HEK293 (cell line): ENCODE data around the gene MT1F.

ENCODE experiments used
- CTCF ChIA-PET: fragments of 350-600 bp; formaldehyde crosslinking; extraction: SDS; loops from one replicate; lab custom pipeline; 2021; ENCODE audit warnings: antibody characterized with exemption; lab: Yijun Ruan, JAX
- POLR2A ChIA-PET: fragments of 300-600 bp; formaldehyde crosslinking; extraction: SDS; loops from one replicate; lab custom pipeline; 2020; ENCODE audit warnings: antibody characterized with exemption, inconsistent platforms; lab: Yijun Ruan, JAX
- H3K27ac ChIP-seq: fragments of 200-500 bp; sonication (Bioruptor generic); 2 replicates; pipeline ENCODE4 v1.5.1; 2014; ENCODE audit warnings: low read depth, low read length, control low read depth, inconsistent platforms; ENCODE audit errors: extremely low read depth
- H3K36me3 ChIP-seq, 2 experiments: fragments of 200-500 bp in 1 of 2; sonication (Bioruptor generic) in 1 of 2; 1 replicate in 1 of 2; 2 replicates in 1 of 2; pipeline ENCODE4 v1.5.1; 2014 to 2017; ENCODE audit warnings: inconsistent platforms in 2 of 2, low read length in 2 of 2; ENCODE audit not compliant: control insufficient read depth in 2 of 2, insufficient read depth in 1 of 2
- H3K4me1 ChIP-seq: fragments of 200-500 bp; sonication (Bioruptor generic); 2 replicates; pipeline ENCODE4 v1.5.1; 2014; ENCODE audit warnings: mild to moderate bottlenecking, low read length, inconsistent platforms; ENCODE audit not compliant: control insufficient read depth, insufficient read depth
- H3K4me3 ChIP-seq: 2 replicates; pipeline ENCODE4 v1.5.1; 2011; ENCODE audit warnings: low read depth, mild to moderate bottlenecking, control low read depth, low read length, moderate library complexity
- H3K9me3 ChIP-seq: fragments of 200-500 bp; sonication (Bioruptor generic); 2 replicates; pipeline ENCODE4 v1.5.1; 2014; ENCODE audit warnings: low read depth, low read length, inconsistent platforms; ENCODE audit not compliant: control insufficient read depth, insufficient read depth
- KLF16 ChIP-seq: fragments of 450-650 bp; formaldehyde crosslinking; IDR thresholded peaks from 2 replicates; pipeline ENCODE4 v1.5.1; 2017; ENCODE audit warnings: missing biosample characterization, missing genetic modification characterization
- KLF7 ChIP-seq: fragments of 450-650 bp; formaldehyde crosslinking; IDR thresholded peaks from 2 replicates; pipeline ENCODE4 v1.5.1; 2016; ENCODE audit warnings: missing biosample characterization, missing genetic modification characterization, borderline replicate concordance
- SP7 ChIP-seq: fragments of 450-650 bp; formaldehyde crosslinking; IDR thresholded peaks from 2 replicates; pipeline ENCODE4 v1.5.1; 2016; ENCODE audit warnings: missing biosample characterization, missing genetic modification characterization
- ZFP69B ChIP-seq: fragments of 450-650 bp; formaldehyde crosslinking; IDR thresholded peaks from 2 replicates; pipeline ENCODE4 v1.5.1; 2016; ENCODE audit warnings: missing biosample characterization, missing genetic modification characterization
- ZNF112 ChIP-seq: fragments of 450-650 bp; formaldehyde crosslinking; IDR thresholded peaks from 2 replicates; pipeline ENCODE4 v1.5.0; 2017; ENCODE audit warnings: missing biosample characterization, missing genetic modification characterization
- ZNF132 ChIP-seq: fragments of 450-650 bp; formaldehyde crosslinking; IDR thresholded peaks from 2 replicates; pipeline ENCODE4 v1.5.1; 2017; ENCODE audit warnings: missing biosample characterization, missing genetic modification characterization, borderline replicate concordance
- ZNF146 ChIP-seq: fragments of 450-650 bp; formaldehyde crosslinking; IDR thresholded peaks from 2 replicates; pipeline ENCODE4 v1.5.1; 2016; ENCODE audit warnings: missing biosample characterization, missing genetic modification characterization
- ZNF223 ChIP-seq: fragments of 450-650 bp; formaldehyde crosslinking; IDR thresholded peaks from 2 replicates; pipeline ENCODE4 v1.5.1; 2016; ENCODE audit warnings: missing biosample characterization, missing genetic modification characterization
- ZNF311 ChIP-seq: fragments of 450-650 bp; formaldehyde crosslinking; IDR thresholded peaks from 2 replicates; pipeline ENCODE4 v1.5.1; 2017; ENCODE audit warnings: missing biosample characterization, missing genetic modification characterization, borderline replicate concordance
- ZNF350 ChIP-seq: fragments of 450-650 bp; formaldehyde crosslinking; IDR thresholded peaks from 2 replicates; pipeline ENCODE4 v1.5.0; 2017; ENCODE audit warnings: missing biosample characterization, mild to moderate bottlenecking, missing genetic modification characterization
- ZNF433 ChIP-seq: fragments of 450-650 bp; formaldehyde crosslinking; IDR thresholded peaks from 2 replicates; pipeline ENCODE4 v1.5.1; 2016; ENCODE audit warnings: missing biosample characterization, missing genetic modification characterization, low read depth
- ZNF521 ChIP-seq: fragments of 450-650 bp; formaldehyde crosslinking; IDR thresholded peaks from 2 replicates; pipeline ENCODE4 v1.5.1; 2017; ENCODE audit warnings: missing biosample characterization, mild to moderate bottlenecking, missing genetic modification characterization
- ZNF530 ChIP-seq: fragments of 450-650 bp; formaldehyde crosslinking; IDR thresholded peaks from 2 replicates; pipeline ENCODE4 v1.5.1; 2016; ENCODE audit warnings: low read depth, missing biosample characterization, missing genetic modification characterization
- ZNF677 ChIP-seq: fragments of 450-650 bp; IDR thresholded peaks from 2 replicates; pipeline ENCODE4 v1.5.0; 2018; ENCODE audit warnings: missing biosample characterization, mild to moderate bottlenecking, missing genetic modification characterization, moderate library complexity
- ZNF843 ChIP-seq: fragments of 450-650 bp; formaldehyde crosslinking; IDR thresholded peaks from 2 replicates; pipeline ENCODE4 v1.5.1; 2016; ENCODE audit warnings: missing biosample characterization, missing genetic modification characterization
- TF ChIP-seq, protein P1 (sequence below): fragments of 450-650 bp; formaldehyde crosslinking; IDR thresholded peaks from 2 replicates; pipeline ENCODE4 v1.5.1; 2016; ENCODE audit warnings: missing biosample characterization, missing genetic modification characterization, low read depth
- TF ChIP-seq, protein P2 (sequence below): fragments of 450-650 bp; formaldehyde crosslinking; IDR thresholded peaks from 2 replicates; pipeline ENCODE4 v1.5.1; 2016; ENCODE audit warnings: missing biosample characterization, missing genetic modification characterization
- TF ChIP-seq, protein P3 (sequence below): fragments of 450-650 bp; formaldehyde crosslinking; conservative IDR thresholded peaks from 2 replicates; pipeline ENCODE4 v1.5.1; 2016; ENCODE audit warnings: low read depth, missing biosample characterization, missing genetic modification characterization

The MT1F gene

DNA sequence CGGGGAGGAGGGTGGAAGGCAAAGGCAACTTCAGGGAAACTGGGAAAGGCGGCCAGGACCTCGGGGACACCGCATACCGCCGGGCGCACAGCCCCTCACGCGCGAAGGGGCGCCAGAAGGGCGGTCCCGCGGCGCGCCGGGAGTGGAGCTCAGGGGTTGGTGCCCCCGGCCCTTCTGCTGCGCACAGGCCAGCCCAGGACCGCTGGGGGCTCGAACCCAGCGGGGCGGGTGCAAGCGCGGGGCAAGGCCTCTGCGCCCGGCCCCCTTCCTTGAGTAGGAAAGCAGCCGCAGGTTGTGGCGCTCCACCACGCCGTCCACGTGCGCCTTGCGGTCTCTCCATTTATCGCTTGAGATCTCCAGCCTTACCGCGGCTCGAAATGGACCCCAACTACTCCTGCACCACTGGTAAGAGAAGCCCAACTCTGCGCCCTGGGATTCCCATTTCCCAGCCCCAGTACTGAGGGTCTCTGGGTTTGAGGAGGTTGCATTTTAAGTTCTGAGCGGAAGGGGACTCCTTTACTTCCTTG, 22.3 kb upstream of the MT1F start:
- TF ChIP-seq SP7 (tag by site-specific recombination): no peak
- no peak for TF ChIP-seq ZNF132
- TF ChIP-seq, protein P1, sequence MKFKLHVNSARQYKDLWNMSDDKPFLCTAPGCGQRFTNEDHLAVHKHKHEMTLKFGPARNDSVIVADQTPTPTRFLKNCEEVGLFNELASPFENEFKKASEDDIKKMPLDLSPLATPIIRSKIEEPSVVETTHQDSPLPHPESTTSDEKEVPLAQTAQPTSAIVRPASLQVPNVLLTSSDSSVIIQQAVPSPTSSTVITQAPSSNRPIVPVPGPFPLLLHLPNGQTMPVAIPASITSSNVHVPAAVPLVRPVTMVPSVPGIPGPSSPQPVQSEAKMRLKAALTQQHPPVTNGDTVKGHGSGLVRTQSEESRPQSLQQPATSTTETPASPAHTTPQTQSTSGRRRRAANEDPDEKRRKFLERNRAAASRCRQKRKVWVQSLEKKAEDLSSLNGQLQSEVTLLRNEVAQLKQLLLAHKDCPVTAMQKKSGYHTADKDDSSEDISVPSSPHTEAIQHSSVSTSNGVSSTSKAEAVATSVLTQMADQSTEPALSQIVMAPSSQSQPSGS: no peak
- TF ChIP-seq ZNF350 (tag by site-specific recombination): no peak
- no peak for TF ChIP-seq ZNF677 (tag by site-specific recombination)
- TF ChIP-seq, protein P2, sequence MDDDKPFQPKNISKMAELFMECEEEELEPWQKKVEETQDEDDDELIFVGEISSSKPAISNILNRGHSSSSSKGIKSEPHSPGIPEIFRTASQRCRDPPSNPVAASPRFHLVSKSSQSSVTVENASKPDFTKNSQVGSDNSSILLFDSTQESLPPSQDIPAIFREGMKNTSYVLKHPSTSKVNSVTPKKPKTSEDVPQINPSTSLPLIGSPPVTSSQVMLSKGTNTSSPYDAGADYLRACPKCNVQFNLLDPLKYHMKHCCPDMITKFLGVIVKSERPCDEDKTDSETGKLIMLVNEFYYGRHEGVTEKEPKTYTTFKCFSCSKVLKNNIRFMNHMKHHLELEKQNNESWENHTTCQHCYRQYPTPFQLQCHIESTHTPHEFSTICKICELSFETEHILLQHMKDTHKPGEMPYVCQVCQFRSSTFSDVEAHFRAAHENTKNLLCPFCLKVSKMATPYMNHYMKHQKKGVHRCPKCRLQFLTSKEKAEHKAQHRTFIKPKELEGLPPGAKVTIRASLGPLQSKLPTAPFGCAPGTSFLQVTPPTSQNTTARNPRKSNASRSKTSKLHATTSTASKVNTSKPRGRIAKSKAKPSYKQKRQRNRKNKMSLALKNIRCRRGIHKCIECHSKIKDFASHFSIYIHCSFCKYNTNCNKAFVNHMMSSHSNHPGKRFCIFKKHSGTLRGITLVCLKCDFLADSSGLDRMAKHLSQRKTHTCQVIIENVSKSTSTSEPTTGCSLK (tag by site-specific recombination): no peak
- TF ChIP-seq KLF16 (tag by site-specific recombination): no peak
- no peak for TF ChIP-seq ZNF223 (tag by site-specific recombination)
- no peak for TF ChIP-seq ZNF530 (tag by site-specific recombination)
- no peaks in the 10 kb centered on the region for H3K4me1 ChIP-seq
- no peak overlapping the region for H3K27ac ChIP-seq
- ChIA-PET CTCF (interaction anchor here (0.6 kb wide), 1 partner anchor 32 kb away, joined by 3 read pairs; no protein-coding TSS in a partner anchor), POLR2A (no interaction called here)
- no peaks in the 10 kb centered on the region for H3K36me3 ChIP-seq
- no peak overlapping the region for H3K4me3 ChIP-seq
- no peaks in the 10 kb centered on the region for H3K9me3 ChIP-seq

DNA sequence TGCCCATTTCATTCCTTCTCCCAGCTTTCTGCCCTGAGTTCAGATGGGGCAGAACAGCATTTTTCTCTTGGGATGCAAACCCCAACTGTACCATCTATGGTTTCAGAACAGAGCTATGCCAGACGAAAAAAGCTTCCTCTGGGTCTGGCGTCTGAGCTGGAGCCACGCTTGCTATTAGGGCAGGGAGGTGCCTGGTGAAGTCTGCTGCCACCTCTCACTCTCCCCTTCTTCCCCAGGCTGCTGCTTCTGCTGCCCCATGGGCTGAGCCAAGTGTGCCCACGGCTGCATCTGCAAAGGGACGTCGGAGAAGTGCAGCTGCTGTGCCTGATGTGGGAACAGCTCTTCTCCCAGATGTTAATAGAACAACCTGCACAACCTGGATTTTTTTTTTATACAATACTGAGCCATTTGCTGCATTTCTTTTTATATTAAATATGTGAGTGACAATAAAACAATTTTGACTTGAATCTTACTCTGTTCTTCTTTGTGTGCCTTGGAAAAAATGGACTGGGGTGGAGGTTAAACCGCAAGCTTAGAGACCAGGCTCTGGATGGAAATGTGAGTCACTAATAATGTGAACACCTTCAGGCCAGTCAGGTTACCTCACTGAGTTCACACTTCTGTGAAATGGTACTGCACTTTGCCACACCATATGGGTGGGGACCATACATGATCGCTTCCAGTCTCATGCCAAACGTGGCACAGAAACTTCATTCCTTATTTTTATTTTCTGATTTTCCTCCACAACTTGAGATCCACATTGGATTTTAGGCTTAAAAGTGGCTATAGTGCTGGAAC, 20.9 kb upstream of the MT1F start:
- Histone ChIP-seq H3K36me3 (no peaks in the 10 kb centered on the region), H3K4me3 (no peak overlapping the region), H3K27ac (no peak overlapping the region), H3K4me1 (no peaks in the 10 kb centered on the region), H3K9me3 (no peaks in the 10 kb centered on the region)
- ChIA-PET CTCF (interaction anchor here (0.7 kb wide), 1 partner anchor 14 kb away, joined by 3 read pairs; no protein-coding TSS in a partner anchor), POLR2A (no interaction called here)
- TF ChIP-seq ZNF146 (tag by site-specific recombination) (no peak), KLF7 (no peak), ZNF521 (tag by site-specific recombination) (no peak), ZNF433 (tag by site-specific recombination) (no peak), ZNF843 (tag by site-specific recombination) (no peak)

DNA sequence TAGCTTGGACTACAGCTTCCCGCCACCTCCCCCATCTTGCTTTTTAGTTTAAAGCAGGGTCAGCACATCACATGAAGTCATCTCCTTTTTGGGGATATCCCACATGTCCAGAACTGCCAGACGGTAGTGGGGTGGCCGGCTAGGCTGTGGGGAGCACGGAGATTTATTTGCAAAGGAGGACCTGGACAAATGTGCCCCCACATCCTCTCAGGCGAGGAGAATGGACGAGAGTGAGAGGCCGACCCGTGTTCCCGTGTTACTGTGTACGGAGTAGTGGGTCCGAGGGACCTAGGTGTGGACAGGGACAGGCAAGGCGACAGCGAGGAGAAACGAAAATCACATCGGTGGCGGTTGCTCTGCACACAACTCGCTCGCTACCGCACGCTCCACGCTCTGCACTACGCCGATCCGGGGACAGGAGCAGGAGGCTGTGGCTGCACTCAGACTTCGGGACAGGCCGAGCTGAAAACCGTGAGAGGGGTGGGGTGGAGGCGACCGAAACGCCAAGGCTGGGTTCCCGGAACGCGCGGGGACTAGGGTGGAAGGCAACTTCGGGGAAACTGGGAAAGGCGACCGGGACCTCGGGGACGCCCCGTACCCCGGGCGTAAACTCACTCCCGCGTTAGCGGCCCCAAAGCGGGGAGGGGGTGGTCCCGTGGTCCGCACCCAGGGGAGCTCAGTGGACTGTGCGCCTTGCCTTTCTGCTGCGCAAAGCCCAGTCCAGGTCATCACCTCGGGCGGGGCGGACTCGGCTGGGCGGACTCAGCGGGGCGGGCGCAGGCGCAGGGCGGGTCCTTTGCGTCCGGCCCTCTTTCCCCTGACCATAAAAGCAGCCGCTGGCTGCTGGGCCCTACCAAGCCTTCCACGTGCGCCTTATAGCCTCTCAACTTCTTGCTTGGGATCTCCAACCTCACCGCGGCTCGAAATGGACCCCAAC, 19.7 kb upstream of the MT1F start, which contains the start of gene MT1A:
Gene MT1A (plus strand): TSS at position 853 of the 937 bp plus-strand sequence. CDS start 73 bp downstream, at position 926.
- no peaks in the 10 kb centered on the region for H3K9me3 ChIP-seq
- no peak within 1 kb of the TSS for H3K27ac ChIP-seq
- POLR2A ChIA-PET: no interaction called here
- no peaks in the 10 kb centered on the region for H3K36me3 ChIP-seq
- H3K4me3 ChIP-seq: no peak within 1 kb of the TSS
- TF ChIP-seq ZFP69B (no peak), ZNF112 (tag by site-specific recombination) (no peak), ZNF223 (tag by site-specific recombination) (no peak), ZNF311 (tag by site-specific recombination) (no peak)
- TF ChIP-seq, protein P3, sequence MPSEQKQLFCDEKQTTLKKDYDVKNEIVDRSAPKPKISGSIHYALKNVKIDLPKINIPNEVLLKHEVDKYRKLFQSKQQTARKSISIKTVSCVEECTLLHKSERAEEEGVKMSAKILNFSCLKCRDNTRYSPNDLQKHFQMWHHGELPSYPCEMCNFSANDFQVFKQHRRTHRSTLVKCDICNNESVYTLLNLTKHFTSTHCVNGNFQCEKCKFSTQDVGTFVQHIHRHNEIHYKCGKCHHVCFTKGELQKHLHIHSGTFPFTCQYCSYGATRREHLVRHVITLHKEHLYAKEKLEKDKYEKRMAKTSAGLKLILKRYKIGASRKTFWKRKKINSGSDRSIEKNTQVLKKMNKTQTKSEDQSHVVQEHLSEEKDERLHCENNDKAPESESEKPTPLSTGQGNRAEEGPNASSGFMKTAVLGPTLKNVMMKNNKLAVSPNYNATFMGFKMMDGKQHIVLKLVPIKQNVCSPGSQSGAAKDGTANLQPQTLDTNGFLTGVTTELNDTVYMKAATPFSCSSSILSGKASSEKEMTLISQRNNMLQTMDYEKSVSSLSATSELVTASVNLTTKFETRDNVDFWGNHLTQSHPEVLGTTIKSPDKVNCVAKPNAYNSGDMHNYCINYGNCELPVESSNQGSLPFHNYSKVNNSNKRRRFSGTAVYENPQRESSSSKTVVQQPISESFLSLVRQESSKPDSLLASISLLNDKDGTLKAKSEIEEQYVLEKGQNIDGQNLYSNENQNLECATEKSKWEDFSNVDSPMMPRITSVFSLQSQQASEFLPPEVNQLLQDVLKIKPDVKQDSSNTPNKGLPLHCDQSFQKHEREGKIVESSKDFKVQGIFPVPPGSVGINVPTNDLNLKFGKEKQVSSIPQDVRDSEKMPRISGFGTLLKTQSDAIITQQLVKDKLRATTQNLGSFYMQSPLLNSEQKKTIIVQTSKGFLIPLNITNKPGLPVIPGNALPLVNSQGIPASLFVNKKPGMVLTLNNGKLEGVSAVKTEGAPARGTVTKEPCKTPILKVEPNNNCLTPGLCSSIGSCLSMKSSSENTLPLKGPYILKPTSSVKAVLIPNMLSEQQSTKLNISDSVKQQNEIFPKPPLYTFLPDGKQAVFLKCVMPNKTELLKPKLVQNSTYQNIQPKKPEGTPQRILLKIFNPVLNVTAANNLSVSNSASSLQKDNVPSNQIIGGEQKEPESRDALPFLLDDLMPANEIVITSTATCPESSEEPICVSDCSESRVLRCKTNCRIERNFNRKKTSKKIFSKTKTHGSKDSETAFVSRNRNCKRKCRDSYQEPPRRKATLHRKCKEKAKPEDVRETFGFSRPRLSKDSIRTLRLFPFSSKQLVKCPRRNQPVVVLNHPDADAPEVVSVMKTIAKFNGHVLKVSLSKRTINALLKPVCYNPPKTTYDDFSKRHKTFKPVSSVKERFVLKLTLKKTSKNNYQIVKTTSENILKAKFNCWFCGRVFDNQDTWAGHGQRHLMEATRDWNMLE (tag by site-specific recombination): no peak
- no peaks in the 10 kb centered on the region for H3K4me1 ChIP-seq
- CTCF ChIA-PET: interaction anchor here (1.0 to 1.2 kb wide), 2 partner anchors 11 to 61 kb away, joined by 3 read pairs; no protein-coding TSS in a partner anchor
